SK-N-SH (cell line): ENCODE data around the gene GALNT8. TPM values are rescaled to one million over a fixed set of nuclear protein-coding genes. Genes with fewer than 3 reads are reported as not detected.

Source experiments
- CTCF ChIA-PET: fragments of 300-600, 350-600 bp; formaldehyde crosslinking; extraction: SDS; loops from one replicate; lab custom pipeline; 2021; lab: Yijun Ruan, JAX
- POLR2A ChIA-PET: fragments of 350-600 bp; sonication (Branson Sonifier 250); formaldehyde crosslinking; extraction: SDS; loops from one replicate; lab custom pipeline; 2020; ENCODE audit warnings: antibody characterized with exemption, inconsistent platforms; lab: Yijun Ruan, JAX
- DNase-seq: peaks from one replicate; pipeline ENCODE4 v3.0.0; 2012
- H2AFZ ChIP-seq: fragments of 200-600 bp; sonication (generic); 2 replicates; pipeline ENCODE4 v1.8.1; 2016; ENCODE audit warnings: antibody characterized with exemption, mild to moderate bottlenecking, low read depth
- H3F3A ChIP-seq: fragments of 200-600 bp; sonication (generic); replicated peaks from 2 replicates; pipeline ENCODE3; 2016; ENCODE audit warnings: antibody characterized with exemption, mild to moderate bottlenecking; ENCODE audit not compliant: insufficient read depth
- H3K27ac ChIP-seq, 2 experiments: fragments of 200-500 bp in 1 of 2; fragments of 200-600 bp in 1 of 2; sonication (Bioruptor generic) in 1 of 2; sonication (generic), shearing (Covaris generic) in 1 of 2; 2 replicates each; pipeline versions ENCODE4 v1.5.1 to v1.6.1; 2014 to 2016; ENCODE audit warnings: low read depth in 2 of 2, inconsistent platforms in 1 of 2, low read length in 1 of 2, mild to moderate bottlenecking in 1 of 2, mixed read lengths in 1 of 2
- H3K27me3 ChIP-seq: fragments of 200-600 bp; sonication (generic), shearing (Covaris generic); 2 replicates; pipeline ENCODE4 v1.6.1; 2016; ENCODE audit warnings: mixed run types; ENCODE audit not compliant: insufficient read depth
- H3K36me3 ChIP-seq, 2 experiments: fragments of 200-500 bp in 1 of 2; fragments of 200-600 bp in 1 of 2; sonication (Bioruptor generic) in 1 of 2; sonication (generic) in 1 of 2; replicated peaks in 1 of 2; 2 replicates each; pipeline versions ENCODE3 to v1.5.1; 2014 to 2016; ENCODE audit warnings: low read length in 1 of 2, mild to moderate bottlenecking in 1 of 2; ENCODE audit not compliant: insufficient read depth in 2 of 2, control insufficient read depth in 1 of 2
- H3K4me1 ChIP-seq, 2 experiments: fragments of 200-500 bp in 1 of 2; fragments of 200-600 bp in 1 of 2; sonication (Bioruptor generic) in 1 of 2; sonication (generic), shearing (Covaris generic) in 1 of 2; 2 replicates each; pipeline versions ENCODE4 v1.5.1 to v1.6.1; 2014 to 2016; ENCODE audit warnings: low read depth in 1 of 2, low read length in 1 of 2, mixed run types in 1 of 2; ENCODE audit not compliant: insufficient read depth in 2 of 2, control insufficient read depth in 1 of 2
- H3K4me2 ChIP-seq: fragments of 200-600 bp; sonication (generic), shearing (Covaris generic); 2 replicates; pipeline ENCODE4 v1.6.1; 2017; ENCODE audit warnings: mixed run types
- H3K4me3 ChIP-seq, 2 experiments: fragments of 200-500 bp in 1 of 2; fragments of 200-600 bp in 1 of 2; sonication (Bioruptor generic) in 1 of 2; sonication (generic), shearing (Covaris generic) in 1 of 2; 2 replicates each; pipeline versions ENCODE4 v1.5.1 to v1.8.1; 2014 to 2016; ENCODE audit warnings: low read depth in 2 of 2, inconsistent platforms in 1 of 2, low read length in 1 of 2, mild to moderate bottlenecking in 1 of 2, mixed read lengths in 1 of 2, moderate library complexity in 1 of 2
- H3K79me2 ChIP-seq: fragments of 200-600 bp; sonication (generic); 2 replicates; pipeline ENCODE4 v1.8.1; 2017; ENCODE audit warnings: mild to moderate bottlenecking; ENCODE audit not compliant: insufficient read depth
- H3K9ac ChIP-seq: fragments of 200-600 bp; sonication (generic); 2 replicates; pipeline ENCODE4 v1.6.1; 2017; ENCODE audit warnings: mixed run types
- H3K9me2 ChIP-seq: fragments of 200-600 bp; sonication (generic); 2 replicates; pipeline ENCODE4 v1.6.1; 2017; ENCODE audit warnings: mixed run types
- H3K9me3 ChIP-seq: fragments of 200-600 bp; sonication (generic); 2 replicates; pipeline ENCODE4 v1.6.1; 2017; ENCODE audit warnings: mixed run types, mild to moderate bottlenecking, moderate library complexity
- H4K20me1 ChIP-seq: fragments of 200-600 bp; sonication (generic); 2 replicates; pipeline ENCODE4 v1.6.1; 2017; ENCODE audit warnings: mild to moderate bottlenecking, mixed run types; ENCODE audit not compliant: insufficient read depth
- FOSL2 ChIP-seq: IDR thresholded peaks from 2 replicates; pipeline ENCODE4 v1.4.0; 2012; ENCODE audit warnings: low read depth, mild to moderate bottlenecking, moderate library complexity, borderline replicate concordance
- GATA2 ChIP-seq: sonication (generic); formaldehyde crosslinking; IDR thresholded peaks from 2 replicates; pipeline ENCODE4 v1.5.0; 2020; ENCODE audit warnings: mild to moderate bottlenecking, missing genetic modification reagents
- JUND ChIP-seq: IDR thresholded peaks from 2 replicates; pipeline ENCODE4 v1.4.0; 2012
- MEF2A ChIP-seq: IDR thresholded peaks from 2 replicates; pipeline ENCODE4 v1.4.0; 2012; ENCODE audit warnings: low read depth, borderline replicate concordance
- NRF1 ChIP-seq: IDR thresholded peaks from 2 replicates; pipeline ENCODE4 v1.6.1; 2012; ENCODE audit warnings: low read depth, mild to moderate bottlenecking, low read length
- REST ChIP-seq: IDR thresholded peaks from 2 replicates; pipeline ENCODE4 v1.6.1; 2012; ENCODE audit warnings: mild to moderate bottlenecking, low read depth, low read length, moderate library complexity
- RFX5 ChIP-seq: IDR thresholded peaks from 2 replicates; pipeline ENCODE4 v1.6.1; 2012; ENCODE audit warnings: mild to moderate bottlenecking, improper control_type of control experiment, low read length
- TCF12 ChIP-seq: IDR thresholded peaks from 2 replicates; pipeline ENCODE4 v1.4.0; 2012
- WGBS: methylation state at CpG from one replicate; pipeline ENCODE4 v1.1.6; 2017; ENCODE audit warnings: low lambda C conversion rate; 5-methylcytosine and 5-hydroxymethylcytosine counted together
- polyA plus RNA-seq, 3 experiments: library from polyadenylated mRNA; depleted of rRNA; stranded (reverse); fragments of >200 nt; gene quantifications; 2 replicates each; pipeline ENCODE4 v1.2.3, GENCODE V29; 2012
- TF ChIP-seq, protein P1 (sequence below): IDR thresholded peaks from 2 replicates; pipeline ENCODE4 v1.4.0; 2012; ENCODE audit warnings: low read depth
- TF ChIP-seq, protein P2 (sequence below): fragments of 150-350 bp; IDR thresholded peaks from 2 replicates; pipeline ENCODE4 v1.6.1; 2016; ENCODE audit warnings: mild to moderate bottlenecking, low read depth, low read length
- TF ChIP-seq, protein P3 (sequence below): IDR thresholded peaks from 2 replicates; pipeline ENCODE4 v1.4.0; 2012; ENCODE audit warnings: low read depth, borderline replicate concordance

GALNT8 gene
- polyA plus RNA-seq, 1 of the 3 experiments (the other 2 are of a cell fraction) = not detected

GRCh38 chr12:4769073-4769472 is 48.9 kb downstream of the GALNT8 start:
- no peaks in the 10 kb centered on the region for H3K9me3 ChIP-seq
- DNase-seq = no peak
- no peaks in the 10 kb centered on the region for H3F3A ChIP-seq
- no peaks in the 10 kb centered on the region for H3K9me2 ChIP-seq
- no peak overlapping the region for H3K9ac ChIP-seq
- no peak overlapping the region for H3K4me3 ChIP-seq
- no peaks in the 10 kb centered on the region for H3K4me1 ChIP-seq
- no peaks in the 10 kb centered on the region for H4K20me1 ChIP-seq
- H3K27me3 ChIP-seq = no peaks in the 10 kb centered on the region; the same call in 1 of the 2 replicates
- POLR2A ChIA-PET = no interaction called here
- TF ChIP-seq, protein P1, sequence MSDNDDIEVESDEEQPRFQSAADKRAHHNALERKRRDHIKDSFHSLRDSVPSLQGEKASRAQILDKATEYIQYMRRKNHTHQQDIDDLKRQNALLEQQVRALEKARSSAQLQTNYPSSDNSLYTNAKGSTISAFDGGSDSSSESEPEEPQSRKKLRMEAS = no peak
- no peak for TF ChIP-seq MEF2A
- no peak for TF ChIP-seq RFX5
- TF ChIP-seq, protein P2, sequence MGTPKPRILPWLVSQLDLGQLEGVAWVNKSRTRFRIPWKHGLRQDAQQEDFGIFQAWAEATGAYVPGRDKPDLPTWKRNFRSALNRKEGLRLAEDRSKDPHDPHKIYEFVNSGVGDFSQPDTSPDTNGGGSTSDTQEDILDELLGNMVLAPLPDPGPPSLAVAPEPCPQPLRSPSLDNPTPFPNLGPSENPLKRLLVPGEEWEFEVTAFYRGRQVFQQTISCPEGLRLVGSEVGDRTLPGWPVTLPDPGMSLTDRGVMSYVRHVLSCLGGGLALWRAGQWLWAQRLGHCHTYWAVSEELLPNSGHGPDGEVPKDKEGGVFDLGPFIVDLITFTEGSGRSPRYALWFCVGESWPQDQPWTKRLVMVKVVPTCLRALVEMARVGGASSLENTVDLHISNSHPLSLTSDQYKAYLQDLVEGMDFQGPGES = no peak
- TF ChIP-seq, protein P3, sequence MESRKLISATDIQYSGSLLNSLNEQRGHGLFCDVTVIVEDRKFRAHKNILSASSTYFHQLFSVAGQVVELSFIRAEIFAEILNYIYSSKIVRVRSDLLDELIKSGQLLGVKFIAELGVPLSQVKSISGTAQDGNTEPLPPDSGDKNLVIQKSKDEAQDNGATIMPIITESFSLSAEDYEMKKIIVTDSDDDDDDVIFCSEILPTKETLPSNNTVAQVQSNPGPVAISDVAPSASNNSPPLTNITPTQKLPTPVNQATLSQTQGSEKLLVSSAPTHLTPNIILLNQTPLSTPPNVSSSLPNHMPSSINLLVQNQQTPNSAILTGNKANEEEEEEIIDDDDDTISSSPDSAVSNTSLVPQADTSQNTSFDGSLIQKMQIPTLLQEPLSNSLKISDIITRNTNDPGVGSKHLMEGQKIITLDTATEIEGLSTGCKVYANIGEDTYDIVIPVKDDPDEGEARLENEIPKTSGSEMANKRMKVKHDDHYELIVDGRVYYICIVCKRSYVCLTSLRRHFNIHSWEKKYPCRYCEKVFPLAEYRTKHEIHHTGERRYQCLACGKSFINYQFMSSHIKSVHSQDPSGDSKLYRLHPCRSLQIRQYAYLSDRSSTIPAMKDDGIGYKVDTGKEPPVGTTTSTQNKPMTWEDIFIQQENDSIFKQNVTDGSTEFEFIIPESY = no peak
- WGBS = 18% methylated on average over 5 of the region's 5 CpGs
- H3K4me2 ChIP-seq = no peak overlapping the region
- no peaks in the 10 kb centered on the region for H3K79me2 ChIP-seq
- no peak overlapping the region for H2AFZ ChIP-seq
- CTCF ChIA-PET = no interaction called here
- no peak overlapping the region for H3K27ac ChIP-seq
- H3K36me3 ChIP-seq = no peaks in the 10 kb centered on the region

DNA sequence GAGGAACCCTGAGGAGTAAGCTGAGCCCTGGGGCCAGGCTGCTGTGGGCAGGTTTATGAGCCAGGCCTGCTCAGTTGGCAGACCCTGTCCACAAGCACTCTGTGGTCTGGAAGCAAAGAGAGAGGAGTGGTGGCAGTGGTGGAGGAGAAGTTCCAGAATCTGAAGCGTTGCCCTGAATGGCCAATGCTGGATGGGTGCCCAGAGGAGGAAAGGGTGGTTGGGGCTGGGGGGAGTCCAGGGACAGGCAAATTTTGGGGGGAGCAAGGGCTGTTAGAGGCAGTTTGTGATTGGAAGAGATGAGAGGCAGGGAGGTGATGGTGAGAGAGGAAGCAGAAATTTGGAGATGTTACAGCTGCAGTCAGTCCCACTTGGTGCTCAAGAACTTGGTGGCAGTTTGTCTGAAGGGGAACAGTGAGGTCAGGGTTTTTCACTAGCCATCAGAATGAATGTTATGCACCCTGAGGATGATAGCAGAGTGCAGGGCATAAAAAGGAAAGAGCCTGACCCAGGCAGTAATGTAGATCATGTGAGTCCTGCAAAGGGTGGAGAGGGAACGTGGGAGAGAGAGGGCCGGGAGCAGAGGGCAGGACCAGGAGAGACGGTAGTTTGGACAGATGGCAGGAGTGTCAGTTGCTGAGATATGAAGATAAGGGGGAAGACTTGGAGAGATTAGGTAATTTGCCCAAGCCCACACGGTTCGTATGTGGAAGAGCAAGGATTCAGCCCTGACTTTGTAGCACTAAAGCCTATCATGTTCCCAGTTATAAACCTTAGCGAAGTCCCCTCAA is 51.2 kb downstream of the GALNT8 start:
- Histone ChIP-seq H4K20me1 (no peaks in the 10 kb centered on the region), H3K4me2 (no peak overlapping the region)
- CTCF ChIA-PET = no interaction called here

More for the DNA sequence above, 51.2 kb downstream of the GALNT8 start:
- H2AFZ ChIP-seq = no peak overlapping the region
- H3K36me3 ChIP-seq = no peaks in the 10 kb centered on the region
- H3K9me2 ChIP-seq = no peaks in the 10 kb centered on the region
- no peak for DNase-seq
- H3K4me1 ChIP-seq = no peaks in the 10 kb centered on the region
- H3K79me2 ChIP-seq = no peaks in the 10 kb centered on the region
- H3K4me3 ChIP-seq = no peak overlapping the region
- no peak overlapping the region for H3K9ac ChIP-seq
- no peaks in the 10 kb centered on the region; the same call in 1 of the 2 replicates for H3K27me3 ChIP-seq
- TF ChIP-seq RFX5 (no peak), GATA2 (CRISPR knock-in tag) (no peak), JUND (no peak), NRF1 (no peak), MEF2A (no peak), TCF12 (no peak), REST (no peak), FOSL2 (no peak)
- H3K27ac ChIP-seq = no peak overlapping the region
- 5% methylated on average over 6 of the region's 7 CpGs for WGBS
- POLR2A ChIA-PET = no interaction called here
- H3F3A ChIP-seq = no peaks in the 10 kb centered on the region
- no peaks in the 10 kb centered on the region for H3K9me3 ChIP-seq
